Activated naive CD8-positive, alpha-beta T cell treated with anti-CD3 and anti-CD28 coated beads, Interleukin-2, amount 50 U/mL, for 16 hours (primary cell): ENCODE results near the gene A2ML1.
"Not testable (repeated sequence)": the region's sequence is repeated elsewhere in the genome, so short reads cannot be mapped to it uniquely, and the experiment has no call there.

Source experiments
- DNase-seq: peaks from one replicate; pipeline ENCODE4 v3.0.0-alpha.2; 2020; ENCODE audit warnings: low read depth, low spot score

Gene A2ML1

DNA sequence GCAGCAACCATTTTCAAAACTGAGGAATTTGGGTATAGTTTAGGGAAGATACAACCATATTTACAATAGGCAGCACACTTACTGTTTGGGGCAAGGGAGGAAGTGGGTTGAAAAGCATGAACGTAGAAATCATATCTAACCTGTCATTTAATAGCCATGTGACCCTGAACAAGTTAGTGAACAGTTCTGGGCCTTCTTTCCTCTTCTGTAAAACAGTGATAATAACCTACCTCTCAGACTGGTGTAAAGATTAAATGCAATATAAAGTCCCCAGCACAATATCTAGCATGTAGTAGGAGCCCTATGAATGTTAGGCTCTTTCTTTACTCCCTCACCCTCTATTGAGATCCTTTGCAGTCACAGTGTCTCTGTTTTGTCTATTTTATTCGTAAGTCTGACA lies 33.5 kb downstream of the A2ML1 start:
- DNase-seq = no peak

DNA sequence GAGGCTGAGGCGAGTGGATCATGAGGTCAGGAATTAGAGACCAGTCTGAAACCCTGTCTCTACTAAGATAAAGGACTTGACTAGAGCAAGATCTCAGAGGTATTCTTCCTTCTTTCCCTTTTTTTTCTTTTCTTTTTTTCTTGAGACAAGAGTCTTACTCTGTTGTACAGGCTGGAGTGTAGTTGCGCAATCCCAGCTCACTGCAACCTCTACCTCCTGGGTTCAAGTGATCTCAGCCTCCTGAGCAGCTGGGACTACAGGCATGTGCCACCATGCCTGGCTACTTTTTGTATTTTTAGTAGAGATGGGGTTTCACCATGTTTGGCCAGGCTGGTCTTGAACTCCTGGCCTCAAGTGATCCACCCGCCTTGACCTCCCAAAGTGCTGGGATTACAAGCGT lies 37.0 kb downstream of the A2ML1 start:
- not testable (repeated sequence) for DNase-seq

DNA sequence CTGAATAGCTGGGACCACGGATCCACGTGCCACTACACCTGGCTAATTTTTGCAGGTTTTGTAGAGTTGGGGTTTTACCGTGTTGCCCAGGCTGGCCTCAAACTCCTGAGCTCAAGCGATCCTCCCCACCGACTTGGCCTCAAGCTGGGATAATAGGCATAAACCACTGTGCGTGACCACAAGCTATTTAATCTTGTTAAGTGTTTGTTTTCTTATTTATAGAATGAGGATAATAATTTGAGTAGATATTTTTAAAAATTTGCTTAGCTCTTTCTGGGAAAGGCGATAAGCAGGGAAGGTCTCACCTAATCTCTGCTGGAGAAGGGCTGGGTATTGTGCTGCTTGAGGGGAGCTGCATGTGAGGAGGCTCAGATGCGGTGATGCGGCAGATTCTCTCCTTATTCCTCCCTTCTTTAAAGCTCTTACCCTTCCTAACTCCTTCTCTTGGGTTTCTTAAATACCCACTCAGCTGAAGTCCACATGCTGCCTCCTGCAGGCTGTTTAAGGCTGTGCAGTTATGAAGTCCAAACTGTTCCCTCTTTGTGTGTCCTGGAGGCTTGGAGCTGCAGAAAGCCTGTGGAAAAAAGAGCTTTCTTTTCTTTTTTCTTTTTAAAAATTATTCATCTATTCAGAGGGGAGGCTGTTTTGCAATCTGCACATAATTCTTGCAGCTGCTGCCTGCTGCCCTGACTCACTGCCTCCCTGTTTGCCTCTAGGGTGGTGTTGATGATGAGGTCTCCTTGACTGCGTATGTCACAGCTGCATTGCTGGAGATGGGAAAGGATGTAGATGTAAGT lies 37.9 kb downstream of the A2ML1 start:
- DNase-seq = no peak

DNA sequence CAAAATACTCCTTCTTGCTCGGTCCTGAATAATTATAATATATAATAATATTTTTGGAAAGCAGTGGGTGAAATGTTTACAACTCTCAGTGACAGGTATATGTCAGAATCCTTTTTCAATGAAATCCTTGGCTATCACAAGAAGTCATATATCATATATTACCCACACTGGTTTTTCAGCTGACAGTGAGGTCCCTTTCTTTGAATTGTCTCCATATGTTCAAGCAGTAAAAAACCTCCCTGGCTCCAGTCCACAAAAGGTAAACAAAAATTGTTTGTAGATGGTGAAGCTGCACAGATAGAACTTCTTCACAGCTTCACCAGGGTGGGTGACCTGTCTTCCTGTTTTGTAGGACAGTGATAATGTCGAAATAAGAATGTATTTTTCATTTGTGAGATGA lies 44.0 kb downstream of the A2ML1 start:
- no peak for DNase-seq

DNA sequence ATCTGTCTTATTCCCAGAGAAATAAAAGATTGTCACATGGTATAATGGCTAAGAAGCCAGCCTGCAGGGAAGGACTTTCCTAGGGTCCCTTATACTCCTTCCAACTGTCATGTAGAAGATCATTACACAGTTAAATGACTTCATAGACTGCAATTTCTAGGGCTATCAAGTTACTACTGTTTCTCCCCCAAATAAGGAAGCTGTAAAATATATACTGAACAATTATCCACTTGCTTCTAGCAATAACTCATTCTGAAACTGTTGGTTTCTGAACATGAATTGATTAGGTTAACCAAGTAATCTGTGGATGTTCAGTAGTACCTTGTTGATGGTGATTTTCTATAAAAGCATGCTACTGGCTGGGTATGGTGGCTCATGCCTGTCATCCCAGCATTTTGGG lies 44.6 kb downstream of the A2ML1 start:
- DNase-seq = no peak

DNA sequence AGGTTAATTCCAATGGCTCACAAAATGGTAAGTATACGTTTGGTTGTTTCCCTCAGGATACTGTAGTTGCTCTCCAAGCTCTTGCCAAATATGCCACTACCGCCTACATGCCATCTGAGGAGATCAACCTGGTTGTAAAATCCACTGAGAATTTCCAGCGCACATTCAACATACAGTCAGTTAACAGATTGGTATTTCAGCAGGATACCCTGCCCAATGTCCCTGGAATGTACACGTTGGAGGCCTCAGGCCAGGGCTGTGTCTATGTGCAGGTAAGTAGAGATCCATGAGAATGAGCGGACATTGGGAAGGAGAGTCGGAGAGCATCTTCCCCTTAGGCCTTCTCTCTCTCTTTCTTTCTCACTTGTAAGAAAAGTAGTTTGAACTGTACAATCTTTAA lies 45.4 kb downstream of the A2ML1 start:
- DNase-seq = no peak

DNA sequence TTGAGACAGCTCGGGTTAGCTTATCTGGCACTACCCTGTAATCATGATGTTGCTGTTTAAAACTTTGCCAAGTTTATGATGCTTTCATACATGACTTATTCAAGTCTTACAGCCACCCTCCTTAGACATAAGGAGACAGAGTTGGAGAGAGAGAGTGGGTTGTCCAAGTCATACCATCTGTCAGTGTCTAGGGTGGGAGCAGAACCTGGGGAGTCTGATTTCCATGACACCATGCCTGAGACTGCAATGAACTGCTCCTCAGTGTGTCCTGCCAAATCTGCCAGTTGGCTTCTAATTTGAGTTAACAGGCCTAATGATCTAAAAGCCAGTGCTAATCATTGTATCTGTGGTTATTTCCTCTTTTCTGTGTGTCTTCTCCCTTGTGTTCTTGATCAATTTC lies 48.2 kb downstream of the A2ML1 start:
- no peak for DNase-seq

DNA sequence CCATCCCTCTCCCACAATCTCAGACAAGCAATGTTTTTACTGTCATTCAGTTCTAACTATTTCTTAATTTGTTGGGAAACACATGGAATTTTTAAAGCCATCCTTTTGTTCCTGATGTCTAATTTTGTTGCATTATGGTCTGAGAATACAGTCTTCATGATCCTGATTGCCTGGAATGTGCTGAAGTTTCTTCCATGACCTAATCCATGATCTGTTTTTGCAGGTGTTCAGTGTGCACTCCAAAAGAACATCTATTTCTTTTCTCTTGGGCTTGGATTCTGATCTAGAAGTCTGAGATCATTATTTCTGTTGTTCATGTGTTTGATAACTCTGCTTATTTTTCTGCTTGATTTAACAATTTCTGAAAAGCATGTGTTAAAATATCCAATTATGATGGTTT lies 48.6 kb downstream of the A2ML1 start:
- DNase-seq = no peak

DNA sequence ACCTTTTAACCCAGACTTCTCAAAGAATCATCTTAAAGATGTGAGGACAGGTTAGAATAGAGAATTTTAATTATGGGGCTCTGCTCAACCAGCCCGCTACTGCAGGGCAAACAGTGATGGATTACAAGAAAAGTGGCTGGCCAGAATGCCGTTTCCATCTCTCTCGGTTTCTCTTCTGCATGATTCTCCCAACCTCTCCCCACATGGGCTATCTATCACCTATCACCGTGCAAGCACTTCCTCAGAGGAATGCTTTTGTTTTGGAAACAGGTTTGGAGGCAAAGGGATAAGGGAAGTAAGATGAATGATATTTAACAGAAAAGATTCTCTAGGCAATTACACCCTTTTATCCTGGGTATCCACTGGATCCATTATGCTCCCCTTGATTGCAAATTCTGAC lies 54.5 kb downstream of the A2ML1 start:
- DNase-seq = no peak

DNA sequence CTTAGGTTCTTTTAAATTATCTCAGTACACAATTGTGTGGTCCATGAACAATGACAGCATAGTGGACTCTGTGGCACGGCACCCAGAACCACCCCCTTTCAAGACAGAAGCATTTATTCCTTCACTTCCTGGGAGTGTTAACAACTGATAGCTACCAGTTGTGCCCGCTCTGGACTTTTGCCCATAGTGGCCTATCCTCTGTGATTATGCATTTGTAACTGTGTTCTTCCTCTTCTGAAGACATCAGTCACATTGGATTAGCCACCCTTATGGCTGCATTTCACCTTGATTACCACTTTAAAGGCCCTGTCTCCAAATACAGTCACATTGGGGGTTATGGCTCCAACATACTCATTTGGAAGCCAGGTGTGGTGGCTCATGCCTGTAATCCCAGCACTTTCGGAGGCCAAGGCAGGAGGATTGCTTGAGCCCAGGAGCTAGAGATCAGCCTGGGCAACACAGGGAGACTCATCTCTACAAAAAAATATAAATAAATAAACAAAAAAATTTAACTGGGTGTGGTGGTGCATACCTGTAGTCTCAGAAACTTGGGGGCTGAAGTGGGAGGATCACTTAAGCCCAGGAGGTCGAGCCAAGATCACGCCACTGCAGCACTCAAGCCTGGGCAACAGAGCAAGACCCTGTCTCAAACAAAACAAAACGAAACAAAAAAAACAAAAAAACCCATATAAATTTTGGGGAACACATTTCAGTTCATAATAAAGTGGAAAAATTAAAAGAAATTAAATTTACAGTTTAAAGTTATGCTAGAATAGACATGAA lies 64.3 kb downstream of the A2ML1 start:
- DNase-seq = no peak

DNA sequence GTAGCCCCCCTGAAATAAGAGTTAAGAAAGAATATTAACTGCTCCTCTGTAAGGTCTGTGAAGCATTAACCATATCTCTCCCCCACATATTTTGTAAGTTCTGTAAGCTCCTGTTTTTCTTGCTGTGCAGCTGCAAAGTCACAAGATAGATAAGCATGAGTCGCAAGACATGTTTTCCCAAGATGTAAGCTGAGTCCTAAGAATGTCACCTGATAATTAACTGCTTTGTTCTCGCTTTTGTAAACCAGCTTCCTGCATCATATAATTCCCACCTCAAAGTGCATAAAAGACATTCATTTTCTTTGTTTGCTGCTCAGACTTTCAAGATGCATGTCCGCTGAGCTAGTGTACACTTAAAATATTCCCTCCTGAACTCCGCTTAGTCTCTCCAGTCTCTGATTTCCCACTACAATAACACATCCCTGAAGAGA lies 64.9 kb downstream of the A2ML1 start:
- DNase-seq = no peak

DNA sequence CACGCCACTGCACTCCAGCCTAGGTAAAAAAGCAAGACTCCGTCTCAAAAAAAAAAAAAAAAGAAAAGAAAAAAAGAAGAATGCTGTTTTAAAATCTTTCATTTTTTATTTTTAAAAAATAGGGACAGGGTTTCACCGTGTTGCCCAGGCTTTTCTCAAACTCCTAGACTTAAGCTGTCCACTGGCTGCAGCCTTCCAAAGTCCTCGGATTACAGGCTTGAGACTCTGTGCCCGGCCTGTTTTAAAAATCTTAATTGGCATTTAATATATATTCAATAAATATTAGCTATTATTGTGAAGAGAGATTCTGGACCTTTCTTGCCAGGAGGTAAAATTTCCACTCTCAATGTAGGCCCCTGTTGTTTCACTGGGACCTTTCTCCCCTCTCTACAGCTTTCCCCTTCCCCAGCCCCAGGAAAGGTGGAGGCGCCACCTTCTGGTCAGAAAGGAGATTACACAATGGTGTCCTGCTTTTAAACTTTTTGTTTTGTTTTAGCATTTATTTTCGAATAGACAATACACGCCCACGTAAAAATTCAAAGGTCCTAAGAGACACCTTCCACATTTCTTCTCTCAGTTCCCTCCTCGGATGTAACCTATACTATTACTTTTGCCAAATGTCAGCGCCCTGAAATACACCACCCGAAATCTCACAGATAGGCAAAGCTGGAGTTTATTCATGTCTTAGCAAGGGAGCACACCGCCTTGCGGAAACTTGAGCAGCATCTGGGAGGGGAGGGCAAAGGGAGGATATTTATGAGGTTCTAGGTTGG lies 68.1 kb downstream of the A2ML1 start:
- DNase-seq = peak; percentile 32

DNA sequence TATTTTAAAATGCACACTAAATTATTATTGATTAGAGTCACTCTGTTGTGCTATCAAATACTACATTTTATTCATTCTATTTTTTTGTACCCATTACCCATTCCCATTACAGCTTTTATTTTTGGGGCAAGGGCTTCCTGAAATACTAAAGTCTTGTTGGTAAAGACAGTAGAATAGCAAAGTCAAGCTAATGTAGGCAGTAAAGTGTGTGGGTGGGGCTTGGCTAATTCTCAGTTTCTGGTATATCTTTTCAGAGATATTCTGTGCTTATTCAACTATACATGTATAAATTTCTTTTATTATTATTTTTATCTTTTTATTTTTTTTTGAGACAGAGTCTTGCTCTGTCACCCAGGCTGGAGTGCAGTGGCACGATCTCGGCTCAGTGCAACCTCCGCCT lies 69.6 kb downstream of the A2ML1 start:
- DNase-seq = no peak

DNA sequence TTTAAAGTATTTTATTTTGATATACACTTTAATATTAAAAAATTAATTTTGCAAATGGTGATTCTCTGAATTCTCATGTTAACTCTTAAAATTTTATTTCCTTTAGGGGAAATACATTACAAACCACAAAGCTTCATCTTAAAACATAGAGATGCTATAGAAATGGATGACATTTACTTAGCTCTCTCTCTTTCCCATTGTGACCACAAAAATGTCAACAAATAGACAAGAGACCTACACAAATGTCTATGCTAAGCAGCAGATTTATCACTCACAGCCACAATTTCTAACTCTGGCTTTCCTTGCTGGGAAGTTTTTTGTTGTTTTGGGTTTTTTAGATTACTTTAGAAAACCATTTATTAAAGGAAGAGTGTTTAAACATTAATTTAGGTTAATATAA lies 72.0 kb downstream of the A2ML1 start:
- no peak for DNase-seq

DNA sequence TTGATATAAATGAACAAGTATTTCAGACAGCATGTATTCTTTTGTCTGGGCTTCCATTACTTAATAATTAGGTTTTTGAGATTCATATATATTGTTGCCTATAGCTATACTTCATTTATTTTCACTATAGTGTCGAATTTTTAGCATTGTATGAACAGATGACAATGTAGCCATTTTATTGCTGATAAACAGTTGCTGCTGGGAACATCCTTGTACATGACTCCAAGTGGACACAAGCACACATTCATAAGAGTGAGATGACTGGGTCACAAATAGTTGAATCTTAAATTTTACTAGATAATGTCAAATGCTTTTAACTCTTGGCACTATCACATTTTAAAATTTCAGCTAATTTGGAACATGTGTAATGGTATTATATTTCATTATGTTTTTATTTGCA lies 72.6 kb downstream of the A2ML1 start:
- no peak for DNase-seq

DNA sequence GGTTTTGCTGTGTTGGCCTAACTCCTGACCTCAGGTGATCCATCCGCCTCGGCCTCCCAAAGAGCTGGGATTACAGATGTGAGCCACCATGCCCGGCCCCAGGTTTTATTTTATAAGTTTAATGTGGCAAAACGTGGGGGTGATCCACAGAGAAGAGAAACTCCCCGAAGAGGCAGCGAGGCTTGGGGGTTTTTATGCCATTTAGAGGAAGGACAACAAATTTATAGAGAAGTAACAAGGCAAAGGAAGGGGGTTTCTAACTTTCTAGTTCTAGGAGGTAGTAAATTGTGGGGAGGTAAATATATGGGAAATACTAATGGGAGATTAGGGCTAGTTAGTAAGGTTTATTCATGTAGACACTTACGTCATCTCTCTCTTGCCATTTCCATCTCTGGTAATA lies 74.7 kb downstream of the A2ML1 start:
- no peak for DNase-seq

DNA sequence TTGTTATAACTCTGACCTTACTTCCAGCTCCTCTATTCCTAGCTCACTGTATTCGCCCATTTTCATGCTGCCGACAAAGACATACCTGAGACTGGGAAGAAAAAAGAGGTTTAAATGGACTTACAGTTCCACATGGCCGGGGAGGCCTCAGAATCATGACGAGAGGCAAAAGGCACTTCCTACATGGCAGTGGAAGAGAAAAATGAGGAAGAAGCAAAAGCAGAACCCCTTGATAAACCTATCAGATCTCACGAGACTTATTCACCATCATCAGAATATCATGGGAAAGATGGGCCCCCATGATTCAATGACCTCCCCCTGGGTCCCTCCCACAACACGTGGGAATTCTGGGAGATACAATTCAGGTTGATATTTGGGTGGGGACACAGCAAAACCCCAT lies 77.4 kb downstream of the A2ML1 start:
- DNase-seq = no peak

DNA sequence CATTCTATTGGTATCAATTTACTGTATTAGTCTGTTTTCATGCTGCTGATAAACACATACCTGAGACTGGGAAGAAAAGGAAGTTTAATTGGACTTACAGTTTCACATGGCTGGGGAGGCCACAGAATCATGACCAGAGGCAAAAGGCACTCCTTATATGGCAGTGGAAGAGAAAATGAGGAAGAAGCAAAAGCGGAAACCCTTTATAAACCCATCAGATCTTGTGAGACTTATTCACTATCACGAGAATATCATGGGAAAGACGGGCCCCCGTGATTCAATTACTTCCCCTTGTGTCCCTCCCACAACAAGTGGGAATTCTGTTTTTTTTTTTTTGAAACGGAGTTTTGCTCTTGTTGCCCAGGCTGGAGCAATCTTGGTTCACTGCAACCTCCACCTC lies 80.3 kb downstream of the A2ML1 start:
- not testable (repeated sequence) for DNase-seq

DNA sequence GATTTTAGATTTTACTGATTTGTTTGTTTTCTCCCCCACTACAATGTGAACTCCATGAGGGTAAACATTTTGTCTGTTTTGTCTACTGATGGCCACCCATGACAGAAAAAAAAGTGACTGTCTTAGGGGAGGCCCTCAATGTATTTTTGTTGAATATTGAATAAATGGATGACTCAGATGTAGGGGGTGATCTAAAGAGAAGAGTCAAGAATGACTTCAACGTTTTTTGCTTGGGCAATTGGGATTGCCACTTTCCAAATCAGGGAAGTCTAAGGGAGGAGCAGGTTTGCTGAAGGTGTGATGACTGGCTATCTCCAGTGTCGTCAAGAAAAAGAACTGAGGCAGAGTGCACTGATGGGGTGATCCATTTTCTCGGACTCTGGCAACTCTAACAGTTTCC lies 81.2 kb downstream of the A2ML1 start:
- DNase-seq = no peak

DNA sequence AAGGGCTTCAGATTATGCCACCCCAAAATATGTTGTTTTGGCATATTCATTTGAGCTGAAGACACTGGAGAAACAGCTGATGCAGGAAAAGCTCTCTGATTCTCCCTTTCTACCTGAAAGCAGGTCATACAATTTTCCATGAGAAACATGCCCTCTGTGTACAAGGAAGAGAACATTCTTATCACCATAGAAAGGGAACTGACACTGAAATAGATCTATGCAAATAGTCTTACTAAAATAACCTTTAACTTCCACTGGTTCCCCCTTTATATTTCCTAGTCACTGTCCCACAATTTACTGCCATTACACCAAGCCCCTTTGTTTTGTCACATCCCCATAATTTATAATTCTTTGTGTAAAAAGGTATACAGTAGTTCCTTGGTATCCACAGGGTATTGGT lies 82.2 kb downstream of the A2ML1 start:
- DNase-seq = no peak

DNA sequence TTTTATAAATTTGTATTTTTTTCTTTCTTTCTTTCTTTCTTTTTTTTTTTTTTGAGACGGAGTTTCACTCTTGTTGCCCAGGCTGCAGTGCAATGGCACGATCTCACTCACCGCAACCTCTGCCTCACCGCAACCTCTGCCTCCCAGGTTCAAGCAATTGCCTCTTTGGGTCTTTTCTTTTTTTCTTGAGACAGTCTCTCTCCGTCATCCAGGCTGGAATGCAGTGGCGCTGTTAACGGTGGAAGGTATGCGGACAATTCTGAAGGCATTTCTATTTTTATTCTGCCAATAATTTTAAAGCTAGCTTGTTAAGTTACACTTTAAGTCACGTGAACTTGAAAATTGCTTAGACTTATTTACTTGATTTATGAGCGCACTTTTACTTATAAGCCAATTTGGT lies 83.1 kb downstream of the A2ML1 start:
- no peak for DNase-seq
